Adrenal gland (tissue), 12 donors: Measurements from ENCODE around the gene ITGB1BP1. TPM values are rescaled to one million over a fixed set of nuclear protein-coding genes. Genes with fewer than 3 reads are reported as not detected.

Experiments
- DNase-seq, 7 donors: peaks; one replicate each; pipeline ENCODE4 v3.0.0-alpha.2; 2019 to 2020
- H3K27ac ChIP-seq, 5 donors: fragments of 200-600 bp; sonication (generic) in 4 of 5; 1 replicate in 3 of 5; 2 replicates in 2 of 5; pipeline versions ENCODE4 v1.5.1 to v1.8.0; 2016 to 2020; ENCODE audit warnings: mild to moderate bottlenecking in 1 of 5
- H3K27me3 ChIP-seq: fragments of 200-600 bp; 2 replicates; pipeline ENCODE4 v1.8.0; 2021
- H3K36me3 ChIP-seq, 2 donors: fragments of 200-600 bp; replicated peaks in 1 of 2; 1 replicate in 1 of 2; 2 replicates in 1 of 2; pipeline versions ENCODE4 v1.5.1 to v1.8.0; 2018 to 2022
- H3K4me1 ChIP-seq, 2 donors: fragments of 200-600 bp; replicated peaks in 1 of 2; 1 replicate in 1 of 2; 2 replicates in 1 of 2; pipeline versions ENCODE4 v1.5.1 to v1.8.0; 2018 to 2021
- H3K4me3 ChIP-seq, 4 donors: fragments of 200-600 bp; sonication (generic) in 3 of 4; one replicate each; pipeline ENCODE4 v1.5.1; 2016 to 2018
- H3K9me3 ChIP-seq, 3 donors: fragments of 200-600 bp; sonication (generic) in 1 of 3; replicated peaks in 1 of 3; 1 replicate in 2 of 3; 2 replicates in 1 of 3; pipeline versions ENCODE4 v1.5.1 to v1.8.0; 2016 to 2021
- CTCF ChIP-seq, 6 experiments: fragments of 450-650 bp in 4 of 6; fragments of 200-600 bp in 2 of 6; sonication (generic) in 1 of 6; IDR thresholded peaks; 1 replicate in 5 of 6; 2 replicates in 1 of 6; pipeline versions ENCODE4 v1.5.1 to v1.8.0; 2016 to 2021; ENCODE audit warnings: antibody characterized with exemption in 6 of 6, mild to moderate bottlenecking in 2 of 6, moderate library complexity in 1 of 6
- POLR2A ChIP-seq, 2 donors: fragments of 450-650 bp; IDR thresholded peaks; one replicate each; pipeline ENCODE4 v1.6.1; 2017; ENCODE audit warnings: antibody characterized with exemption in 2 of 2, mild to moderate bottlenecking in 2 of 2, moderate library complexity in 1 of 2
- WGBS, 4 donors: extraction: QIAGEN DNeasy Blood & Tissue Kit in 2 of 4; methylation state at CpG; one replicate each; pipeline versions ENCODE4 v1.1.5 to v1.1.7; 2013 to 2017; 5-methylcytosine and 5-hydroxymethylcytosine counted together
- intact Hi-C, 2 donors: fragments of 100-400 bp; cut with DNase I; formaldehyde crosslinking; loops; one replicate each; pipeline versions ENCODE4 v1.14.1 to v1.15.0; 2022 to 2023
- polyA plus RNA-seq, 3 donors: library from polyadenylated mRNA; stranded (reverse); fragments of 200-250 nt in 2 of 3; fragments of 350-450 nt in 1 of 3; fragmentation: Illumina TruSeq in 1 of 3; extraction: RNeasy Lipid Tissue Mini Kit (QIAGEN cat#74804) in 1 of 3; gene quantifications; one replicate each; pipeline ENCODE4 v1.2.3, GENCODE V29; 2013 to 2014
- total RNA-seq, 9 donors: library from RNA; depleted of rRNA in 4 of 9; stranded (reverse); fragments of >200 nt in 4 of 9; fragments of 120-200 nt in 1 of 9; fragmentation: NEBNext Ultra II Directional in 1 of 9; extraction: Animal tissue kit (Norgen Biotek cat#: 25700) in 1 of 9; gene quantifications; one replicate each; pipeline versions ENCODE4 v1.1.0 to v1.2.4, GENCODE V29; 2013 to 2023
- donor health status: healthy with polysubstance abuse.
- donor health status: Bipolar disorder and iron deficiency.
- donor health status: DM: yes; HTN: yes; CAD: no.
- donor health status: DM: no; HTN: no; CAD: no.
- donor health status: DM: no; HTN: no; CAD: no.
- donor health status: DM: yes; HTN: yes; CAD: no.

ITGB1BP1 gene
- total and polyA plus RNA-seq, 12 donors, result 35.7 to 109 (median 80.9) TPM

GRCh38 chr2:9451231-9451630 lies 27.9 kb upstream of the ITGB1BP1 start:
- no peak overlapping the region for H3K4me3 ChIP-seq
- no peaks in the 10 kb centered on the region for H3K9me3 ChIP-seq
- no peak for DNase-seq
- no peaks in the 10 kb centered on the region for H3K4me1 ChIP-seq
- 87 to 100% (median 98%) methylated on average over 1 of the region's 1 CpG for WGBS, 4 donors
- TF ChIP-seq POLR2A (IDR thresholded peaks at IDR 0.05) (no peak), CTCF (IDR thresholded peaks at IDR 0.05) (no peak)
- intact Hi-C loops, result no loop called here
- H3K27ac ChIP-seq, result no peak overlapping the region
- H3K36me3 ChIP-seq, result peaks cover 0 to 34% of the 10 kb centered on the region in 2 donors
- no peaks in the 10 kb centered on the region for H3K27me3 ChIP-seq

GRCh38 chr2:9445089-9445488 lies 21.8 kb upstream of the ITGB1BP1 start:
- no peak for TF ChIP-seq CTCF (IDR thresholded peaks at IDR 0.05)
- TF ChIP-seq POLR2A (IDR thresholded peaks at IDR 0.05), result no peak
- DNase-seq, result no peak
- 77 to 94% (median 89%) methylated on average over 7 of the region's 7 CpGs for WGBS, 4 donors

GRCh38 chr2:9443526-9443925 lies 20.2 kb upstream of the ITGB1BP1 start:
- 88 to 95% (median 92%) methylated on average over 5 of the region's 5 CpGs for WGBS, 4 donors
- intact Hi-C loops, result no loop called here
- no peak for DNase-seq
- no peak overlapping the region for H3K4me3 ChIP-seq
- H3K9me3 ChIP-seq, result no peaks in the 10 kb centered on the region
- no peak overlapping the region for H3K27ac ChIP-seq
- peaks cover 0 to 61% of the 10 kb centered on the region in 2 donors for H3K36me3 ChIP-seq
- TF ChIP-seq POLR2A (IDR thresholded peaks at IDR 0.05) (no peak), CTCF (IDR thresholded peaks at IDR 0.05) (no peak)
- no peaks in the 10 kb centered on the region for H3K4me1 ChIP-seq
- no peaks in the 10 kb centered on the region for H3K27me3 ChIP-seq

More at GRCh38 chr2:9445089-9445488, 21.8 kb upstream of the ITGB1BP1 start:
- no peaks in the 10 kb centered on the region for H3K4me1 ChIP-seq
- no peak overlapping the region for H3K27ac ChIP-seq
- intact Hi-C loops, result no loop called here
- no peaks in the 10 kb centered on the region for H3K27me3 ChIP-seq
- no peak overlapping the region for H3K4me3 ChIP-seq
- H3K36me3 ChIP-seq, result peaks cover 0 to 55% of the 10 kb centered on the region in 2 donors
- no peaks in the 10 kb centered on the region for H3K9me3 ChIP-seq

- DNase-seq, result no peak
- 41 to 57% (median 50%) methylated on average over 3 of the region's 3 CpGs for WGBS, 4 donors
- Histone ChIP-seq H3K9me3 (no peaks in the 10 kb centered on the region), H3K4me3 (no peak overlapping the region), H3K27ac (no peak overlapping the region), H3K36me3 (peaks cover 0 to 67% of the 10 kb centered on the region in 2 donors), H3K27me3 (no peaks in the 10 kb centered on the region), H3K4me1 (no peaks in the 10 kb centered on the region)
- intact Hi-C loops, result no loop called here
- TF ChIP-seq CTCF (IDR thresholded peaks at IDR 0.05), result no peak
- TF ChIP-seq POLR2A (IDR thresholded peaks at IDR 0.05), result no peak
These were observed 18.2 kb upstream of the ITGB1BP1 start for GRCh38 chr2:9441556-9441955.
